ENCODE measurements around the gene GSTT2B. TPM values are rescaled to one million over a fixed set of nuclear protein-coding genes. Genes with fewer than 3 reads are reported as not detected.
"Not testable (repeated sequence)": the region's sequence is repeated elsewhere in the genome, so short reads cannot be mapped to it uniquely, and the experiment has no call there.

GSTT2B gene
- total RNA-seq, 6 experiments from 2014 or later: 31.4 to 39.2 (median 34.1) TPM

DNA sequence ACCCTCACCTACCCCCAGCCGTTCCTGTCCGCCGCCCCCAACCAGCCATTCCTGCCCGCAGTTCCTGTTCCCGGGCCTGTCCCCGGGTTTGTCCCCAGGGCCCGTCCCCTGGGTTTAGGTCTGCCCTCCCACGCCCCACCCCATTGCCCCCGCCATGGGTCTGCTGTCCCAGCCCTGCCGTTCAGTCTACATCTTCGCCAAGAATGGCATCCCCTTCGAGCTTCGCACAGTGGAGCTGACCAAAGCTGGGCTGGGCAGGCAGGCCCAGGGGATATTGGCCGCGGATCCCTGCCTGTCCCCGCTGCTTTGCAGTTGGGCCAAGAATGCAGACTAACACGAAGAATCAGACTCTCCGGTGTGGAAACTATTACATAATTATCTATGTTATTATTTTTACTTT lies 11.2 kb downstream of the GSTT2B start:
- not testable (repeated sequence) for H3K27ac Mint-ChIP-seq; DNase-seq; H3K27me3 Mint-ChIP-seq (ENCODE audit: insufficient read depth); H3K9me3 Mint-ChIP-seq; H3K36me3 Mint-ChIP-seq (ENCODE audit: low read depth); H3K4me1 Mint-ChIP-seq (ENCODE audit: low read depth); H3K4me3 Mint-ChIP-seq

- not testable (repeated sequence) for H3K27me3 Mint-ChIP-seq (ENCODE audit: insufficient read depth); H3K4me1 Mint-ChIP-seq (ENCODE audit: low read depth); H3K36me3 Mint-ChIP-seq (ENCODE audit: low read depth); H3K9me3 Mint-ChIP-seq; H3K4me3 Mint-ChIP-seq; DNase-seq; H3K27ac Mint-ChIP-seq
These were observed 13.6 kb downstream of the GSTT2B start for GRCh38 chr22:23947391-23947790.

GRCh38 chr22:23940166-23940565 lies 20.8 kb downstream of the GSTT2B start:
- DNase-seq; H3K4me3 Mint-ChIP-seq; H3K4me1 Mint-ChIP-seq (ENCODE audit: low read depth); H3K36me3 Mint-ChIP-seq (ENCODE audit: low read depth); H3K27me3 Mint-ChIP-seq (ENCODE audit: insufficient read depth); H3K27ac Mint-ChIP-seq; H3K9me3 Mint-ChIP-seq: not testable (repeated sequence)

GRCh38 chr22:23939017-23939357 lies 22.0 kb downstream of the GSTT2B start:
- no peak overlapping the region for H3K27ac Mint-ChIP-seq
- DNase-seq: no peak
- H3K36me3 Mint-ChIP-seq (ENCODE audit: low read depth): no peaks in the 10 kb centered on the region
- peaks cover 6% of the 10 kb centered on the region for H3K27me3 Mint-ChIP-seq (ENCODE audit: insufficient read depth)
- H3K9me3 Mint-ChIP-seq: no peaks in the 10 kb centered on the region
- TF ChIP-seq CTCF (IDR thresholded peaks at IDR 0.05): no peak
- no peak overlapping the region for H3K4me3 Mint-ChIP-seq
- no peaks in the 10 kb centered on the region for H3K4me1 Mint-ChIP-seq (ENCODE audit: low read depth)

DNA sequence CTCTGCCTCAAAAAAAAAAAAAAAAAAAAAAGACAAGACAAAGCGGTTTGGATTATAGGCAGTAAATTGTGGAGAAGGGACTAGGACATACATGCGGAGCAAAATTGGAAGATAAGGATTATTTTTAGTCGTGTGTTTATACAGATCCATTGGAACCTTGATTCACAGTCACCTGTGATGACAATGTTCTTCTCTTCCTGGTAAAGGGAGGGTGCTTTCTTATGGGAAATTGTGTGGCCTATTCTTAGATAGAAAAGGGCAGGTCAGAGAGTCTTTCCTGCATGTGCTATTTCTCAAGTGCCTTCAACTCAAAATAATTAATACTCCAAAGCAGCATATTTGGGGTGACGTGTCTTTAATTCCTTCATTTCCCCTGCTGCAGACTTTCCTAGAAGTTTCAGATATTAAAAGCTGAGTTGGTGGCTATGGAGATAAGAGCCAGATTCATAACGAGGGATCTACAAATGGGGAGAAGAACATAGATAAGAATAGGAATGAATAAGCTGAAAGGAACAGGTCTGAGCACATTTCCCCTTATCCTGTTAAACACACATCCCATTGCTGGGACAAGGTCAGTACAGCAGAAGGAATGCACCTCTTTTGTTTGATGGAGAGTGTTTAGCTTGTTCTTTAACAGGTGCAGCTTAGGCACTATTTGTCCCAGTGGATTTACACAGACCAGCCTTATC lies 22.5 kb downstream of the GSTT2B start:
- Mint-ChIP-seq H3K36me3 (ENCODE audit: low read depth) (no peaks in the 10 kb centered on the region), H3K27me3 (ENCODE audit: insufficient read depth) (peaks cover 6% of the 10 kb centered on the region), H3K27ac (no peak overlapping the region), H3K4me1 (ENCODE audit: low read depth) (no peaks in the 10 kb centered on the region), H3K9me3 (no peaks in the 10 kb centered on the region), H3K4me3 (no peak overlapping the region)
- TF ChIP-seq CTCF (IDR thresholded peaks at IDR 0.05): no peak
- no peak for DNase-seq

- Mint-ChIP-seq H3K27ac (no peak overlapping the region), H3K27me3 (ENCODE audit: insufficient read depth) (peaks cover 8% of the 10 kb centered on the region), H3K9me3 (peaks cover 22% of the 10 kb centered on the region), H3K4me1 (ENCODE audit: low read depth) (peaks cover 29% of the 10 kb centered on the region), H3K36me3 (ENCODE audit: low read depth) (peaks cover 44% of the 10 kb centered on the region), H3K4me3 (no peak overlapping the region)
- no peak for DNase-seq
- TF ChIP-seq CTCF (IDR thresholded peaks at IDR 0.05): no peak
These were observed 34.4 kb downstream of the GSTT2B start for GRCh38 chr22:23926561-23926960.

GRCh38 chr22:23925020-23925606 lies 35.9 kb downstream of the GSTT2B start:
- H3K4me3 Mint-ChIP-seq: no peak overlapping the region
- DNase-seq: no peak
- peaks cover 8% of the 10 kb centered on the region for H3K27me3 Mint-ChIP-seq (ENCODE audit: insufficient read depth)
- TF ChIP-seq CTCF (IDR thresholded peaks at IDR 0.05): no peak
- peaks cover 40% of the 10 kb centered on the region for H3K36me3 Mint-ChIP-seq (ENCODE audit: low read depth)
- H3K4me1 Mint-ChIP-seq (ENCODE audit: low read depth): peaks cover 34% of the 10 kb centered on the region
- H3K27ac Mint-ChIP-seq: no peak overlapping the region
- peaks cover 16% of the 10 kb centered on the region for H3K9me3 Mint-ChIP-seq
